Stomach (tissue), 4 donors: ENCODE measurements around the gene ANKRD44.

Experiments used
- EP300 ChIP-seq: sonication (generic); formaldehyde crosslinking; IDR thresholded peaks from one replicate; pipeline ENCODE4 v1.6.1; 2017; ENCODE audit warnings: antibody characterized with exemption
- POLR2A ChIP-seq, 4 donors: fragments of 450-650 bp; IDR thresholded peaks; one replicate each; pipeline ENCODE4 v1.6.1; 2016; ENCODE audit warnings: antibody characterized with exemption in 4 of 4, control low read depth in 2 of 4, mild to moderate bottlenecking in 1 of 4, moderate library complexity in 1 of 4
- POLR2AphosphoS5 ChIP-seq, 3 donors: sonication (generic); formaldehyde crosslinking; IDR thresholded peaks; one replicate each; pipeline ENCODE4 v1.6.1; 2016; ENCODE audit warnings: antibody characterized with exemption in 3 of 3
- TF ChIP-seq, protein P1 (sequence below), 7 experiments: fragments of 450-650 bp in 4 of 7; fragments of 200-600 bp in 3 of 7; sonication (generic) in 3 of 7; IDR thresholded peaks; one replicate each; pipeline ENCODE4 v1.5.1; 2016 to 2019; ENCODE audit warnings: antibody characterized with exemption in 7 of 7, control low read depth in 2 of 7, mild to moderate bottlenecking in 1 of 7

DNA sequence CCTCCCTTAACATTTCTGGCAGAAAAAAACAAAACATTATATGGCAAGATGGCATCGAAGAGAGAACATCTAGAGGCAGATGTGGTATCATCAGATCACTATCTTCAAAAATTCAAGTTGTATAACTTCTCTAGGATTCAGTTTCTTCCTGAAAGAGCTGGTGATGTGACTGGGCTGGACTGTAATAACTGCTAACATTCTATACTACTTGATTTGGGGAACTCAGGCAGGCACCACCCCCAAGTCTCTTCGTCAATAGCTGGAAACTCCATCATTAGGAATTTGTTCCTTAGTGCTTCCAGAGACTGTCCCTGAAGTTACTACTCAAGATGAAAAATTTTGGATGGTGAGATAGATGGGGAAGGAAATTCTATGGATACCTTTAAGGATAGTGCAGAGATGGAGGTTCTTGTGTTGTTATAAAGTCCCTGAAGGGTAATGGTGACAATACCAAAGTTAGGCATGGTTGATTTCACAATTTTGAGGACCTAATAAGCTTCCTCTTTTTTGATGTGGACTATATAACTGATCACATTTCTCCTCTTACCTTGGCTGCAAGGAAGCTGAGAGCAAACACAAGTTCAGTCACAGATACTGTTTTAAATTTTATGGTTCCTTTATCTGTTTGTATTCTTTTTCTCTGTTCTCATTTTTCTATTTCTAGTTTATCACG is 324.9 kb downstream of the ANKRD44 start:
- TF ChIP-seq, protein P1, sequence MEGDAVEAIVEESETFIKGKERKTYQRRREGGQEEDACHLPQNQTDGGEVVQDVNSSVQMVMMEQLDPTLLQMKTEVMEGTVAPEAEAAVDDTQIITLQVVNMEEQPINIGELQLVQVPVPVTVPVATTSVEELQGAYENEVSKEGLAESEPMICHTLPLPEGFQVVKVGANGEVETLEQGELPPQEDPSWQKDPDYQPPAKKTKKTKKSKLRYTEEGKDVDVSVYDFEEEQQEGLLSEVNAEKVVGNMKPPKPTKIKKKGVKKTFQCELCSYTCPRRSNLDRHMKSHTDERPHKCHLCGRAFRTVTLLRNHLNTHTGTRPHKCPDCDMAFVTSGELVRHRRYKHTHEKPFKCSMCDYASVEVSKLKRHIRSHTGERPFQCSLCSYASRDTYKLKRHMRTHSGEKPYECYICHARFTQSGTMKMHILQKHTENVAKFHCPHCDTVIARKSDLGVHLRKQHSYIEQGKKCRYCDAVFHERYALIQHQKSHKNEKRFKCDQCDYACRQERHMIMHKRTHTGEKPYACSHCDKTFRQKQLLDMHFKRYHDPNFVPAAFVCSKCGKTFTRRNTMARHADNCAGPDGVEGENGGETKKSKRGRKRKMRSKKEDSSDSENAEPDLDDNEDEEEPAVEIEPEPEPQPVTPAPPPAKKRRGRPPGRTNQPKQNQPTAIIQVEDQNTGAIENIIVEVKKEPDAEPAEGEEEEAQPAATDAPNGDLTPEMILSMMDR (IDR thresholded peaks at IDR 0.05), result no peak
- no peak for TF ChIP-seq POLR2AphosphoS5 (IDR thresholded peaks at IDR 0.05)
- no peak for TF ChIP-seq EP300
- TF ChIP-seq POLR2A (IDR thresholded peaks at IDR 0.05), result no peak
